A204.1 (cell line): ENCODE measurements around the gene PES1.
"Not testable (repeated sequence)": the region's sequence is repeated elsewhere in the genome, so short reads cannot be mapped to it uniquely, and the experiment has no call there.

Source experiments
- FAIRE-seq: peaks from 2 replicates; lab custom pipeline; 2012; peaks lifted over from hg19 to GRCh38; lab: Jason Lieb, UNC

PES1 gene

GRCh38 chr22:30607939-30608338, 16.2 kb upstream of the PES1 start:
- no peak for FAIRE-seq

- FAIRE-seq, result no peak
Measured at GRCh38 chr22:30607300-30607930, 15.7 kb upstream of the PES1 start.

- FAIRE-seq, result no peak
Measured at GRCh38 chr22:30606455-30607299, 15.0 kb upstream of the PES1 start, which contains the start of gene TCN2. Gene TCN2, plus strand, starts transcription at chr22:30607174. Its CDS starts 158 bp downstream, at chr22:30607332.

- FAIRE-seq, result no peak
Measured at GRCh38 chr22:30605449-30606110, 13.9 kb upstream of the PES1 start.

GRCh38 chr22:30604723-30605122, 13.0 kb upstream of the PES1 start:
- FAIRE-seq, result no peak

GRCh38 chr22:30603801-30604200, 12.1 kb upstream of the PES1 start:
- FAIRE-seq, result no peak

GRCh38 chr22:30602049-30602448, 10.3 kb upstream of the PES1 start:
- FAIRE-seq, result no peak

- no peak for FAIRE-seq
Measured at GRCh38 chr22:30601464-30601863, 9.8 kb upstream of the PES1 start.

- FAIRE-seq, result no peak
Measured at GRCh38 chr22:30600921-30601320, 9.2 kb upstream of the PES1 start.

- FAIRE-seq, result no peak
Measured at GRCh38 chr22:30598986-30599385, 7.3 kb upstream of the PES1 start.

- no peak for FAIRE-seq
Measured at GRCh38 chr22:30596886-30597285, 5.2 kb upstream of the PES1 start.

- no peak for FAIRE-seq
Measured at GRCh38 chr22:30596199-30596598, 4.5 kb upstream of the PES1 start.

GRCh38 chr22:30592360-30592713, 627 bp upstream of the PES1 start:
- not testable (repeated sequence) for FAIRE-seq

- FAIRE-seq, result no peak
Measured at GRCh38 chr22:30591191-30591587, 521 bp downstream of the PES1 start.

- FAIRE-seq, result no peak
Measured at GRCh38 chr22:30586414-30586813, 5.3 kb downstream of the PES1 start.

GRCh38 chr22:30584441-30584840, 7.3 kb downstream of the PES1 start:
- FAIRE-seq, result no peak

- FAIRE-seq, result no peak
Measured at GRCh38 chr22:30582788-30583545, 8.7 kb downstream of the PES1 start.

GRCh38 chr22:30582051-30582450, 9.7 kb downstream of the PES1 start:
- no peak for FAIRE-seq

GRCh38 chr22:30580896-30581295, 10.8 kb downstream of the PES1 start:
- no peak for FAIRE-seq

GRCh38 chr22:30578481-30578880, 13.2 kb downstream of the PES1 start:
- no peak for FAIRE-seq

- FAIRE-seq, result no peak
Measured at GRCh38 chr22:30575859-30576258, 15.9 kb downstream of the PES1 start.

- no peak for FAIRE-seq
Measured at GRCh38 chr22:30574997-30575671, 16.6 kb downstream of the PES1 start.
